IMR-90 (cell line): Measurements from ENCODE around the gene ATP2B2. TPM values are rescaled to one million over a fixed set of nuclear protein-coding genes. Genes with fewer than 3 reads are reported as not detected.

Experiments used
- ATAC-seq: fragments of 200-7000 bp; cut with Tn5 transposase; 2 replicates; pipeline ENCODE4 v1.9.1; 2020; ENCODE audit warnings: low read depth, mild to moderate bottlenecking, moderate library complexity
- BruUV-seq: library from RNA; stranded (reverse); fragments of 400-500 nt; replicated peaks from 2 replicates; lab custom pipeline; 2021; lab: Mats Ljungman, UMichigan
- CTCF ChIA-PET: fragments of 300-600 bp; formaldehyde crosslinking; extraction: SDS; loops from one replicate; lab custom pipeline; 2021; ENCODE audit warnings: antibody characterized with exemption; lab: Yijun Ruan, JAX
- POLR2A ChIA-PET: fragments of 300-600 bp; sonication (Branson Sonifier 250); formaldehyde crosslinking; loops from one replicate; lab custom pipeline; 2022; ENCODE audit warnings: antibody characterized with exemption; ENCODE audit not compliant: unreplicated experiment; lab: Charles Lee
- DNase-seq: peaks from one replicate; pipeline ENCODE4 v3.0.0; 2013
- H2AFZ ChIP-seq: replicated peaks from 2 replicates; pipeline ENCODE3; 2013; ENCODE audit warnings: low read length, mild to moderate bottlenecking; ENCODE audit not compliant: poor library complexity
- H2AK5ac ChIP-seq: 2 replicates; pipeline ENCODE4 v1.6.1; 2013; ENCODE audit warnings: low read depth, low read length, inconsistent platforms
- H2AK9ac ChIP-seq: replicated peaks from 2 replicates; pipeline ENCODE3; 2013; ENCODE audit warnings: mild to moderate bottlenecking, low read depth, low read length, moderate library complexity; ENCODE audit not compliant: poor library complexity
- H2BK120ac ChIP-seq: 2 replicates; pipeline ENCODE4 v1.6.1; 2013; ENCODE audit warnings: low read depth, low read length, inconsistent platforms
- H2BK15ac ChIP-seq: 3 replicates; pipeline ENCODE4 v1.6.1; 2013; ENCODE audit warnings: low read depth, low read length, inconsistent platforms
- H2BK20ac ChIP-seq: 2 replicates; pipeline ENCODE4 v1.6.1; 2013; ENCODE audit warnings: low read depth, mild to moderate bottlenecking, inconsistent platforms, low read length, moderate library complexity
- H2BK5ac ChIP-seq: 2 replicates; pipeline ENCODE4 v1.6.1; 2013; ENCODE audit warnings: mild to moderate bottlenecking, low read depth, low read length, inconsistent platforms; ENCODE audit not compliant: poor library complexity, severe bottlenecking
- H3K14ac ChIP-seq: replicated peaks from 2 replicates; pipeline ENCODE4 v1.6.1; 2013; ENCODE audit warnings: low read depth, low read length, inconsistent platforms
- H3K18ac ChIP-seq: 2 replicates; pipeline ENCODE4 v1.6.1; 2013; ENCODE audit warnings: low read depth, low read length, control low read depth
- H3K23ac ChIP-seq: 2 replicates; pipeline ENCODE4 v1.6.1; 2013; ENCODE audit warnings: low read depth, low read length, inconsistent platforms
- H3K27ac ChIP-seq: 2 replicates; pipeline ENCODE4 v1.5.1; 2013; ENCODE audit warnings: mild to moderate bottlenecking, control low read depth, low read length; ENCODE audit not compliant: insufficient read depth
- H3K27me3 ChIP-seq: 2 replicates; pipeline ENCODE4 v1.6.1; 2013; ENCODE audit warnings: low read length; ENCODE audit not compliant: control insufficient read depth, insufficient read depth
- H3K36me3 ChIP-seq: 2 replicates; pipeline ENCODE4 v1.6.1; 2013; ENCODE audit warnings: low read length, mixed read lengths; ENCODE audit not compliant: control insufficient read depth, insufficient read depth
- H3K4ac ChIP-seq: 2 replicates; pipeline ENCODE4 v1.6.1; 2013; ENCODE audit warnings: low read depth, low read length, inconsistent platforms
- H3K4me1 ChIP-seq: 2 replicates; pipeline ENCODE4 v1.6.1; 2013; ENCODE audit warnings: low read length, mixed read lengths; ENCODE audit not compliant: control insufficient read depth, insufficient read depth
- H3K4me2 ChIP-seq: 2 replicates; pipeline ENCODE4 v1.6.1; 2013; ENCODE audit warnings: low read depth, mild to moderate bottlenecking, control low read depth, low read length, moderate library complexity
- H3K4me3 ChIP-seq: 2 replicates; pipeline ENCODE4 v1.5.1; 2013; ENCODE audit warnings: low read depth, mild to moderate bottlenecking, control low read depth, low read length, moderate library complexity; ENCODE audit not compliant: insufficient read depth
- H3K56ac ChIP-seq: 2 replicates; pipeline ENCODE4 v1.6.1; 2013; ENCODE audit warnings: low read length, inconsistent platforms; ENCODE audit not compliant: insufficient read depth; ENCODE audit errors: extremely low read depth
- H3K79me1 ChIP-seq, 2 experiments: 2 replicates each; pipeline ENCODE4 v1.6.1; 2013; ENCODE audit warnings: low read length in 2 of 2, inconsistent platforms in 1 of 2, low read depth in 1 of 2
- H3K9ac ChIP-seq: 2 replicates; pipeline ENCODE4 v1.6.1; 2013; ENCODE audit warnings: low read depth, low read length, control low read depth
- H3K9me1 ChIP-seq: 2 replicates; pipeline ENCODE4 v1.6.1; 2013; ENCODE audit warnings: low read length, inconsistent platforms; ENCODE audit not compliant: insufficient read depth
- H3K9me3 ChIP-seq: 2 replicates; pipeline ENCODE4 v1.6.1; 2013; ENCODE audit warnings: low read length; ENCODE audit not compliant: control insufficient read depth, insufficient read depth
- H4K20me1 ChIP-seq: 2 replicates; pipeline ENCODE4 v1.6.1; 2013; ENCODE audit warnings: low read length, inconsistent platforms; ENCODE audit not compliant: insufficient read depth
- H4K5ac ChIP-seq: 2 replicates; pipeline ENCODE4 v1.6.1; 2013; ENCODE audit warnings: mild to moderate bottlenecking, low read depth, low read length, control low read depth
- H4K8ac ChIP-seq, 2 experiments: 2 replicates each; pipeline ENCODE4 v1.6.1; 2013; ENCODE audit warnings: low read depth in 2 of 2, low read length in 2 of 2, control low read depth in 1 of 2, inconsistent platforms in 1 of 2
- H4K91ac ChIP-seq: 2 replicates; pipeline ENCODE4 v1.6.1; 2013; ENCODE audit warnings: low read depth, low read length, inconsistent platforms; ENCODE audit not compliant: insufficient read depth
- BHLHE40 ChIP-seq: fragments of 150-350 bp; IDR thresholded peaks from 2 replicates; pipeline ENCODE4 v1.6.1; 2016; ENCODE audit warnings: mild to moderate bottlenecking, low read depth, low read length
- CEBPB ChIP-seq: IDR thresholded peaks from 2 replicates; pipeline ENCODE4 v1.6.1; 2012; ENCODE audit warnings: low read depth, low read length, improper control_type of control experiment
- CHD1 ChIP-seq: IDR thresholded peaks from 2 replicates; pipeline ENCODE4 v1.6.1; 2012; ENCODE audit warnings: low read depth, low read length, improper control_type of control experiment
- CTCF ChIP-seq: conservative IDR thresholded peaks from 2 replicates; pipeline ENCODE4 v1.5.1; 2012; ENCODE audit warnings: mild to moderate bottlenecking, low read depth, low read length, improper control_type of control experiment
- FOS ChIP-seq: fragments of 150-350 bp; IDR thresholded peaks from 2 replicates; pipeline ENCODE4 v1.6.1; 2016; ENCODE audit warnings: low read depth, low read length
- MAFK ChIP-seq: IDR thresholded peaks from 2 replicates; pipeline ENCODE4 v1.6.1; 2012; ENCODE audit warnings: low read depth, low read length, improper control_type of control experiment
- MAZ ChIP-seq: IDR thresholded peaks from 2 replicates; pipeline ENCODE4 v1.6.1; 2012; ENCODE audit warnings: low read depth, mild to moderate bottlenecking, low read length, improper control_type of control experiment, moderate library complexity, borderline replicate concordance
- NFE2L2 ChIP-seq: fragments of 150-350 bp; IDR thresholded peaks from 2 replicates; pipeline ENCODE4 v1.6.1; 2016; ENCODE audit warnings: low read depth, mild to moderate bottlenecking, low read length
- POLR2A ChIP-seq: IDR thresholded peaks from 2 replicates; pipeline ENCODE4 v1.6.1; 2012; ENCODE audit warnings: mild to moderate bottlenecking, low read depth, low read length
- RAD21 ChIP-seq: IDR thresholded peaks from 2 replicates; pipeline ENCODE4 v1.6.1; 2012; ENCODE audit warnings: low read length, improper control_type of control experiment
- RCOR1 ChIP-seq: IDR thresholded peaks from 2 replicates; pipeline ENCODE4 v1.6.1; 2012; ENCODE audit warnings: mild to moderate bottlenecking, low read length, improper control_type of control experiment; ENCODE audit not compliant: insufficient replicate concordance
- RFX5 ChIP-seq: IDR thresholded peaks from 2 replicates; pipeline ENCODE4 v1.8.0; 2012; ENCODE audit warnings: low read depth, mild to moderate bottlenecking, low read length, moderate library complexity
- SMC3 ChIP-seq: fragments of 150-350 bp; IDR thresholded peaks from 2 replicates; pipeline ENCODE4 v1.6.1; 2016; ENCODE audit warnings: low read depth, mild to moderate bottlenecking, antibody characterized with exemption, low read length, moderate library complexity
- WGBS, 2 experiments: methylation state at CpG; one replicate each; pipeline versions ENCODE4 v1.1.5 to v1.1.7; 2013; ENCODE audit warnings: missing lambda C conversion rate in 2 of 2; ENCODE audit not compliant: insufficient read length in 1 of 2; ENCODE audit errors: extremely low coverage in 2 of 2; 5-methylcytosine and 5-hydroxymethylcytosine counted together
- dilution Hi-C: fragments of 300-500 bp; cut with HindIII; formaldehyde crosslinking; loops from one replicate; pipeline ENCODE4 v1.14.3; 2018; ENCODE audit warnings: low sequenced_read_pairs; ENCODE audit not compliant: unreplicated experiment
- in situ Hi-C: fragments of 300-500 bp; cut with MboI; formaldehyde crosslinking; loops from 3 replicates; pipeline ENCODE4 v1.14.3; 2019; ENCODE audit warnings: low sequenced_read_pairs, inconsistent platforms, mixed read lengths
- intact Hi-C: fragments of 100-400 bp; cut with micrococcal nuclease; formaldehyde crosslinking; loops from 2 replicates; pipeline ENCODE4 v1.10.0; 2022
- polyA plus RNA-seq, 3 experiments: library from polyadenylated mRNA; depleted of rRNA; stranded (reverse); fragments of >200 nt; gene quantifications; 2 replicates each; pipeline ENCODE4 v1.2.3, GENCODE V29; 2012; ENCODE audit warnings: low replicate concordance in 1 of 3
- total RNA-seq: library from RNA; depleted of rRNA; stranded (reverse); fragments of >200 nt; gene quantifications from 2 replicates; pipeline ENCODE4 v1.2.3, GENCODE V29; 2012
- TF ChIP-seq, protein P1 (sequence below): fragments of 150-350 bp; IDR thresholded peaks from 2 replicates; pipeline ENCODE4 v1.6.1; 2016; ENCODE audit warnings: low read depth, mild to moderate bottlenecking, low read length, moderate library complexity, borderline replicate concordance

ATP2B2 gene
- total and polyA plus RNA-seq, 2 of the 4 experiments (the other 2 are of a cell fraction): under 0.01 to 0.02 TPM

DNA sequence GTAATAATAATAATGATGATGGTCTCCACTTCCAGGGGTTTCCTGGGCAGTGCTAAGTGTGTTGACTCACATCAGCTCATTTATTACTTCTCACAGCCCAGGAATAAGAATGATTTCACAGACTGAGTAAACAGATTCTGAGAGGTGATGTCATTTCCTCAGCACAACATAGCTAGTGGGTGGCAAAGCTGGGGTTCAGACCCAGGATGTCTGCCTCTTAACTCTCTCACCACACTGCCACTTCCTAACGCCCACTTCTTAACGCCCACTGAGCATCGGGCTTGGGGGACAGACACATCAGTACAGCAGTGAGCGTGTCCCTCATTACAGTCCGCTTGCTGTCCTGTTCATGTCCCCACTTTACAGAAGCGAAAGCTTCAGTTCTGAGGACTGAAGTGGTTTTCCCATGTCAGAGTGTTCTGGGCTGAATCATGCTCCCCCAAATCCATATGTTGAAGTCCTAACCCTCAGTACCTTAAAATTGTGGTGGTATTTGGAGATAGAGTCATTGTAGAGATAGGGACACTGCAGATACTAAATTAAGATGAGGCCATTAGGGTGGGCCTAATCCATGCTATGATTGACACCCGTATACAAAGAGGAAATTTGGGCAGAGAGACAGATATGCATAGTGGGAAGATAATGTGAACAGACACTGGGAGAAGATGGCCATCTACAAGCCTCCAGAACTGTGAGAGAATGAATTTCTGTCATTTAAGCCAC, 68.0 kb downstream of the ATP2B2 start:
- H3K14ac ChIP-seq: peak overlapping the region; percentile 43; the same call in 1 of the 2 replicates
- H3K4me1 ChIP-seq: peaks cover 16% of the 10 kb centered on the region
- H4K5ac ChIP-seq: peak overlapping the region; percentile 55; the same call in 1 of the 2 replicates
- H3K56ac ChIP-seq: no peak overlapping the region
- ATAC-seq (peak; percentile 43; the same call in 1 of the 2 replicates), DNase-seq (peak; percentile 85)
- ChIA-PET CTCF (interaction anchor here (0.6 kb wide), 1 partner anchor 309 kb away, joined by 3 read pairs; no protein-coding TSS in a partner anchor), POLR2A (no interaction called here)
- TF ChIP-seq MAZ (no peak), RAD21 (no peak), RFX5 (no peak), BHLHE40 (no peak), POLR2A (peak; percentile 28; the same call in 1 of the 2 replicates), FOS (peak; percentile 41; the same call in 1 of the 2 replicates), SMC3 (0 out of 2 replicates have a peak, but pooled peaks have one; percentile 4), CEBPB (peak; percentile 43), RCOR1 (no peak), CHD1 (no peak), CTCF (no peak), NFE2L2 (no peak), MAFK (no peak)
- TF ChIP-seq, protein P1, sequence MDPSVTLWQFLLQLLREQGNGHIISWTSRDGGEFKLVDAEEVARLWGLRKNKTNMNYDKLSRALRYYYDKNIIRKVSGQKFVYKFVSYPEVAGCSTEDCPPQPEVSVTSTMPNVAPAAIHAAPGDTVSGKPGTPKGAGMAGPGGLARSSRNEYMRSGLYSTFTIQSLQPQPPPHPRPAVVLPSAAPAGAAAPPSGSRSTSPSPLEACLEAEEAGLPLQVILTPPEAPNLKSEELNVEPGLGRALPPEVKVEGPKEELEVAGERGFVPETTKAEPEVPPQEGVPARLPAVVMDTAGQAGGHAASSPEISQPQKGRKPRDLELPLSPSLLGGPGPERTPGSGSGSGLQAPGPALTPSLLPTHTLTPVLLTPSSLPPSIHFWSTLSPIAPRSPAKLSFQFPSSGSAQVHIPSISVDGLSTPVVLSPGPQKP: no peak
- H3K4me3 ChIP-seq: no peak overlapping the region
- H2BK15ac ChIP-seq: peak overlapping the region; percentile 43; the same call in 2 of the 3 replicates
- peak overlapping the region; percentile 42; the same call in 1 of the 2 replicates for H3K4me2 ChIP-seq
- peaks cover 18% of the 10 kb centered on the region for H3K9me1 ChIP-seq
- H3K79me1 ChIP-seq: no peaks in the 10 kb centered on the region
- H3K4ac ChIP-seq: peak overlapping the region; percentile 69
- H2BK5ac ChIP-seq: peak overlapping the region; percentile 69
- H2AK5ac ChIP-seq: peak overlapping the region; percentile 96
- WGBS, 2 experiments: no CpG with 5 or more reads among the region's 7 CpGs
- H3K27me3 ChIP-seq: no peaks in the 10 kb centered on the region; the same call in 1 of the 2 replicates
- H2AK9ac ChIP-seq: no peak overlapping the region
- in situ Hi-C loops (loop anchor here (5.0 kb wide), 1 partner anchor 65 kb away; no protein-coding TSS in a partner anchor), intact Hi-C loops (loop anchor here (5.0 kb wide), 1 partner anchor 70 kb away; no protein-coding TSS in a partner anchor), dilution Hi-C loops (no loop called here)
- H2AFZ ChIP-seq: peak overlapping the region; percentile 87
- no peaks in the 10 kb centered on the region for H3K9me3 ChIP-seq
- peak overlapping the region in 1 of 2 experiments; percentile 88; a peak in 1 of 4 replicates for H4K8ac ChIP-seq
- no peaks in the 10 kb centered on the region for H3K36me3 ChIP-seq
- H2BK120ac ChIP-seq: peak overlapping the region; percentile 90
- peak overlapping the region; percentile 91 for H2BK20ac ChIP-seq
- peak overlapping the region; percentile 85; the same call in 1 of the 2 replicates for H3K18ac ChIP-seq
- no peak overlapping the region for H3K9ac ChIP-seq
- peaks cover 3% of the 10 kb centered on the region; the same call in 1 of the 2 replicates for H4K20me1 ChIP-seq
- peak overlapping the region; percentile 63 for H4K91ac ChIP-seq
- no peak overlapping the region; the same call in 1 of the 2 replicates for H3K27ac ChIP-seq
- no TSS peak for BruUV-seq
- H3K23ac ChIP-seq: peak overlapping the region; percentile 84; the same call in 1 of the 2 replicates
